GM19463 (cell line): Measurements from ENCODE around the gene RGS7BP.
A peak's percentile ranks its signal among the peaks of the same experiment; 100 is the strongest.

Experiments used
- ATAC-seq: cut with Tn5 transposase; IDR thresholded peaks from one replicate; pipeline ENCODE4 v1.9.1; 2021; ENCODE audit warnings: mild to moderate bottlenecking, moderate library complexity; ENCODE audit not compliant: unreplicated experiment

Gene RGS7BP

GRCh38 chr5:64505769-64506566, at the start of gene RGS7BP:
RGS7BP (plus strand) TSS chr5:64506015; CDS start chr5:64506625, 610 bp downstream.
- ATAC-seq = no peak

GRCh38 chr5:64457846-64458245, 48.0 kb upstream of the RGS7BP start:
- ATAC-seq = no peak

- ATAC-seq = no peak
Measured at GRCh38 chr5:64458948-64459347, 46.9 kb upstream of the RGS7BP start.

- ATAC-seq = no peak
Measured at GRCh38 chr5:64462391-64462790, 43.4 kb upstream of the RGS7BP start.

- ATAC-seq = no peak
Measured at GRCh38 chr5:64486163-64486562, 19.7 kb upstream of the RGS7BP start.

DNA sequence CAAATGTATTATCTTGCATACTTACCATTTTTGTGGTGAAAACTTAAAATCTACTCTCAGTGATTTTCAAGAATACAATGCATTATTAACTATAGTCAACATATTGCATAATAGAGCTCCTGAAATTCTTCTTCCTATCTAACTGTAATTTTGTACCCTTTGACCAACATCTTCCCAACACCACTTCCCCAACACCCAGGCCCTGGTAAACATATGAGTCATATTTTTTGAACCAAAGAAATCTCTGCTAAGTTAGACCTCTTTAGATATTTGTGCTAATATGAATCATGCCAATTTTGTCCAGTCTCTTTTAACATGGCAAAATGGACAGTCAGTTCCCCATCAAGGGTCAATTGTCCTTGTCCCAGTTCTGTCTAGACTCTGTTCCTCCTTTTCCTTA, 18.5 kb upstream of the RGS7BP start:
- ATAC-seq = no peak

DNA sequence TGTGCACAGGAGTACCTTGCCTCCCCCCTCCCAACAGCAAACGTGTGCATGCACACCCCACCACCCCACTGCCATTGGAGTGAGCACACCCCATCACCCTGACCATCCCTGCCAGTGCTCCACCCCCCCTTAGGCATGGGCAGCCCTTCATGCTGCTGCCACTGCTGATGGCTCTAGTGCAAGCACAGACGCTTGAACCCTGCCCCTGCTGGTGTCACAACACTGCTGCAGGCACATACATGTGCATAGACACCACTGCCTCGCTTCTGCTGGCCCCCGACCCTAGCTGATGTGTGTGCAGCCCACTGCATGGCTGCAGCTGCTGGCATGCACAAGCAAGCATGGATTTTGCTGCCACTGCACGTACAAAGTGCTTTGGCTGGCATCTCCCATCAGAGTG, 16.0 kb upstream of the RGS7BP start:
- ATAC-seq = no peak

DNA sequence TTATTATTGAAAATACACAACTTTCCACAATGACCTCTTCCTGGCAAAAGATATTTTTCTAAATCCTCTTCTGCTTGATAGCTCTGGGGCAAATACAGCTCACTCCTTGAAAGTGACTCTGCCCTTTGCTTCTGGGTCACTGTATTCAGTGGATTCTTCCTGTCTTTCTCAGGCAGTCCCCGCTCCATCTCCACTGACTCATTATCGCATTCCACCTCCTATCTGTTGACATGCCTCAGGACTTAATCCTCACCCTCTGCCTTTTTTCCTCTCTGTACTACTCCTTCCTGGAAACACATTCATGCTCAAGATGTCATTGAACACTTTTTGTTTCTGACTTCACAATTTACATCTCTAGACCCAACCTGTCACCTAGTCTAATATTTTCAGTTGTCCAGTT, 8.4 kb upstream of the RGS7BP start:
- ATAC-seq = no peak

DNA sequence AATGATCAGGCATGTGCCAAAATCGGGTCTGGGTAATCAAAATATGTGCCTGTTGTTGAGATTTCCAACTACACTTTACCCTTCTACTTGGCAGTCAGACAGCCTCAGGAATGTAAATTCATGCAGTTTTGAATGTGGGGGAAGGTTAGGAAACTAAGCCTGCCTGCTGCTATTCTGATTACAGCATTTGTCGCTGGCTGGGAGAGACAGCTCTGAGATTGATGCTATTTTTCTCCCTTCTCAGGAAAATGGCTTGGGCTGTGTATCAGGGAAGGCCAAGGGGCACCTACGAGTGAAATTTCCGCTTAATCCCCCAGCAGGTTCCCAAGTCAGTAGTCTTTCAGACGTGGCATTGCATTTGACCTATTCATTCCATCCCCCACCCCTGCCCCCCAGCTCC, 3.6 kb upstream of the RGS7BP start:
- no peak for ATAC-seq

- no peak for ATAC-seq
Measured at GRCh38 chr5:64506567-64507263, 900 bp downstream of the RGS7BP start.

GRCh38 chr5:64507264-64507605, 1.4 kb downstream of the RGS7BP start:
- ATAC-seq = no peak

DNA sequence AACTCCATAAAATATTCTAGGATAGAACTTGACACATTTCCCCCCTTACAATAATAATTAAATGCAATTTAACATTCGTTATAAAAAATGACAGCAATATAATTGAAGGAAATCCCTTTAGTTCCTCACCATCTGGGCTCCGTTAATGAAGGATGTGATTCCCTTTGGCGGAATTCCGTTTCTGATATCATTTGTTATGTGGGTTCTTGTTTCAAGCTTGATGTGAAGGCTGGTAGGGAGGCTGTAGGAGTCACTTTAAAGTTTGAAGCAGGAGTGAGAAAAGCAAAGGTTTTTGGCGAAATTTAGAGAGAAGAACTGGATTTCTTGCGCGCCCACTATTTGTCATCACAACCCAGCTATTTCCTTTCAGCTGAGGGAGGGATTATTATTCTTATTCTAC, 4.0 kb downstream of the RGS7BP start:
- ATAC-seq = no peak

DNA sequence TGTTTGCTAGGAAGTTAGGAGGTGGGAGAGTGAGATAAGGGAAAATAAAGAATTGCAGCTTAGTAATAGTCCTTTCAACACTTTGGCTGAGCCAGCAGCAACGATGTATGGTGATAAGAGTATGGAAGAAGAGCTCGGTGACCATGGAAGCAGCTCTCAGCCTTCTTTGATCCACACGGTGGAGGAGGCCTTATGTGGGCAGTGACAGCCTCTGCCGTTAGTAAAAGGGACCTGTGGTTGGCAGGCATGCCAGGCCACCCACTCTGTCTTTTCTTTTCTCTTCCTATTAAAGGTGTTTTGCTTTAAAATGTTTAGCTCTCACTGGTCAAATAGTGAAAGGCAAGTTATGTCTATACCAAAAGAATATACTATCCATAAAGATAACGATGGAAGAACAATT, 7.7 kb downstream of the RGS7BP start:
- ATAC-seq = no peak

DNA sequence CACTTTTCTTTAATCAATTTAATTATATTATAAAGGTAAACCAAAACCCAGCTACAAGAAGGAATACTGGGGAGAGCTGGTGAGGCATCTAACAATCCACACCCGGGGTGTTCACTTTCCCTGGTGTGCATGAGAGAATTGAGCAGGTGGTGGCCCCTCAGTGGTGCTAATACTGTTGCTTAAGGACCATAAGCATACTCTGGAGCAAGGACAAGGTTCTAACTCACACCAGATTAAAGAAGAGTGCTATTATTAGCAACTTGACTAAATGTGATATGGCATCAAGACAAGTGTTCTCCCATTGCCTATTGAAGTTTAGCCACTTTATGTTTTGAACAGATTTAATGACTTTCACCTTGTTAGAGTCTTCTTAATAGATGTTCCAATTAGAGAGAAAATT, 8.8 kb downstream of the RGS7BP start:
- ATAC-seq = no peak

- ATAC-seq = no peak
Measured at GRCh38 chr5:64516216-64516615, 10.4 kb downstream of the RGS7BP start.

DNA sequence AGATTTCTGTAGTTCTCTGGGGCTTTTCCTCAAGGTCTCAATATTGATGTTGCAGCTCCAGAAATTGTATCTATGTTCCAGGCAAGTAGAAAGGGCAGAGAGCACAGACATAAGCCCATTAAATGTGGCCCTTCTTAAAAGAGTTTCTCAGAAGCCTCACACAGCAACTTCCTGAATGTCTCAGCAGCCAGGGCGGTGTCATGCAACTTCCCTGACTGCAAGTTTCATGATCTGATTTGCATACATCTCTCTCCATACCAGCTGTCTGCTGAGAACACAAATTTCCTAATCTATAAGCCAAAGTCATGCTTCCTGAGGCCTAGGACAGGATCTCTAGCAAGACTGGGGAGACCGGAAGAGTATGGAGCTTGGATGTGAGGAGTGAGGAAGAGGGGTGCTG, 13.0 kb downstream of the RGS7BP start:
- ATAC-seq = peak; percentile 74

DNA sequence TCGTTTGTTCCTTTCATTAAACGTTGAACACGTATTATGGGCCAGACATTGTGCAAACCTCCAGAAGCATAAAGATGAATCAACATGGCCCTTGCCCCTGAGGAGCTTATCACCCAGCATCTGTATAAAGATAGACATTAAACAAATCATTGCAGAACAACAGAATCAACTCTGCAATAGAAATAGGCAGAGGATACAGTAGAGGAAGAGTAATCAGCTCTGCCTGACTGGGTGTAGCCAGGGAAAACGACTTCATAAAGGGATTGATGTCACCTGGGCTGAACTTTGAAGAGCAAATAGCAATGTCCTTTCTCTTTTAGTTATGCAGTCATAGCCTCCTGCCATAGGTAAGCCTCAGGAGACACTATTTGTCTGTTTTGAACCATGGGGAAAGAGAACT, 13.4 kb downstream of the RGS7BP start:
- ATAC-seq = no peak

GRCh38 chr5:64526734-64527439, 21.1 kb downstream of the RGS7BP start:
- ATAC-seq = no peak

GRCh38 chr5:64530076-64530475, 24.3 kb downstream of the RGS7BP start:
- no peak for ATAC-seq

DNA sequence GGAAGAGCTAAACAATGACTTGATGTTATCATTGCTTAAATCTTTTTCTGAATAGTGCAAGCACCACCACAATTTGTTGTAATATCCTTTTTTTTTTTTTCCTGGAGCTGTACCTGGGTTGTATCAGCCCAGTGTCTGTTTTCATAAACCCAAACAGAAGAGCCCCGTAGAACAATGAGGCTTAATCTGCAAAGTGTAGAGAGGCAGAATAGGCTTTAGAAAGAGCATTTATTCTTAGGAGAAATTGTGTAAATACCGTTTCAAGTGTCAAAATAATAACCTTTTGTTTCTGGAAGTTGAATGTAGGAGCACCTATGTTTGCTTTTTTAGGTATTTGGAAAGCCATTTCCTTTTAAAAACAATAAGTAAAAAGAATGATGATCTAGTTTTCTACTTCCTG, 26.4 kb downstream of the RGS7BP start:
- ATAC-seq = no peak

DNA sequence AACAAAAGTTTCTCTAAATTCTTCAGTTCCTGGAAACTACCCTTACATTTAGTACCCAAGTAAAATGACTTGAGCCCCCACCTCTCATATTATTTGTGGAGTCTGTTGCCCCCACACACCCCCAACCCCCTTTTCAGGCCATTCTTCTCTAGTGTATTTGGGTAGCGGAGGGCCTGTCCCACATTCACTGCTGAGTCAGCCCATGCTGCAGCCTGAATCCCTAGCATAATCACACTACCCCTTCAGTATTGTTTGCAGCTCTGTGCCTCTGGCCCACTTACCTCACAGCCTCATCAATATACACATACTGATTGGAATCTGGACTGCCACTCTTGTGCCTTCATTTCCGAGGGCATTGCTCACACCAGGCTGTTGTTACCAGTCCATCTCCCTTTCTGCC, 26.8 kb downstream of the RGS7BP start:
- no peak for ATAC-seq

- ATAC-seq = no peak
Measured at GRCh38 chr5:64534033-64534432, 28.2 kb downstream of the RGS7BP start.
